HT-29 (cell line): ENCODE measurements around the gene KCNS1. TPM values are rescaled to one million over a fixed set of nuclear protein-coding genes. Genes with fewer than 3 reads are reported as not detected.

Source experiments
- DNase-seq: peaks from one replicate; pipeline ENCODE4 v3.0.0-alpha.2; 2015; ENCODE audit warnings: low spot score
- total RNA-seq: library from RNA; depleted of rRNA; stranded (reverse); fragments of >200 nt; shearing (Covaris generic); gene quantifications from 2 replicates; pipeline ENCODE4 v1.2.3, GENCODE V29; 2014

The KCNS1 gene
- total RNA-seq, 1 experiment from 2014 or later = not detected

- DNase-seq = no peak
These were observed 8.7 kb upstream of the KCNS1 start for GRCh38 chr20:45109634-45110033.

GRCh38 chr20:45105317-45105716 is 4.4 kb upstream of the KCNS1 start:
- DNase-seq = no peak

- no peak for DNase-seq
These were observed 3.9 kb upstream of the KCNS1 start for GRCh38 chr20:45104786-45105185.

GRCh38 chr20:45103072-45103471 is 2.1 kb upstream of the KCNS1 start:
- DNase-seq = no peak

GRCh38 chr20:45101333-45101850 is 465 bp upstream of the KCNS1 start:
- DNase-seq = no peak

GRCh38 chr20:45098103-45098773 is 2.7 kb downstream of the KCNS1 start:
- DNase-seq = no peak

GRCh38 chr20:45097485-45098102 is 3.3 kb downstream of the KCNS1 start:
- no peak for DNase-seq

- DNase-seq = no peak
These were observed 4.1 kb downstream of the KCNS1 start for GRCh38 chr20:45096781-45097180.

GRCh38 chr20:45095805-45096238 is 5.1 kb downstream of the KCNS1 start:
- DNase-seq = peak; percentile 89

GRCh38 chr20:45094864-45095574 is 5.9 kb downstream of the KCNS1 start:
- DNase-seq = no peak

GRCh38 chr20:45094201-45094600 is 6.7 kb downstream of the KCNS1 start:
- DNase-seq = no peak

GRCh38 chr20:45092898-45093297 is 8.0 kb downstream of the KCNS1 start:
- no peak for DNase-seq

GRCh38 chr20:45091366-45091765 is 9.6 kb downstream of the KCNS1 start:
- no peak for DNase-seq

GRCh38 chr20:45090481-45090880 is 10.4 kb downstream of the KCNS1 start:
- no peak for DNase-seq

- DNase-seq = no peak
These were observed 12.7 kb downstream of the KCNS1 start for GRCh38 chr20:45088247-45088646.

- no peak for DNase-seq
These were observed 13.1 kb downstream of the KCNS1 start for GRCh38 chr20:45087814-45088213.

- no peak for DNase-seq
These were observed 13.7 kb downstream of the KCNS1 start for GRCh38 chr20:45087097-45087790.

- no peak for DNase-seq
These were observed 15.1 kb downstream of the KCNS1 start for GRCh38 chr20:45085867-45086266.

GRCh38 chr20:45085289-45085688 is 15.6 kb downstream of the KCNS1 start:
- no peak for DNase-seq

- no peak for DNase-seq
These were observed 17.8 kb downstream of the KCNS1 start for GRCh38 chr20:45083127-45083526.

GRCh38 chr20:45082468-45082867 is 18.5 kb downstream of the KCNS1 start:
- no peak for DNase-seq
